Thyroid gland (tissue), 4 donors: ENCODE measurements around the gene ZNF280D.

Source experiments
- CTCF ChIP-seq, 6 experiments: fragments of 200-600 bp in 3 of 6; fragments of 450-650 bp in 3 of 6; sonication (generic) in 3 of 6; IDR thresholded peaks; one replicate each; pipeline ENCODE4 v1.5.1; 2016 to 2019; ENCODE audit warnings: antibody characterized with exemption in 6 of 6, mild to moderate bottlenecking in 2 of 6, inconsistent platforms in 1 of 6, moderate library complexity in 1 of 6
- POLR2A ChIP-seq, 2 donors: fragments of 450-650 bp; IDR thresholded peaks; one replicate each; pipeline ENCODE4 v1.6.1; 2017; ENCODE audit warnings: antibody characterized with exemption in 2 of 2, mild to moderate bottlenecking in 2 of 2, moderate library complexity in 1 of 2

- TF ChIP-seq POLR2A (IDR thresholded peaks at IDR 0.05): no peak
- TF ChIP-seq CTCF (IDR thresholded peaks at IDR 0.05): no peak
These were observed 7.9 kb downstream of the ZNF280D start for GRCh38 chr15:56725386-56725785.
